GM13976 (cell line): ENCODE results near the gene STAT5B.

Experiments used
- DNase-seq: peaks from one replicate; pipeline ENCODE4 v3.0.0; 2012; ENCODE audit warnings: low spot score
- CTCF ChIP-seq: IDR thresholded peaks from 2 replicates; pipeline ENCODE4 v1.5.1; 2012; ENCODE audit warnings: borderline replicate concordance, mild to moderate bottlenecking; ENCODE audit not compliant: insufficient read depth; ENCODE audit errors: extremely low read depth, missing control alignments, control extremely low read depth
- in situ Hi-C: fragments of 300-500 bp; cut with MboI; formaldehyde crosslinking; loops from one replicate; pipeline ENCODE4 v1.12.0; 2022; ENCODE audit warnings: low sequenced_read_pairs, mixed read lengths, inconsistent platforms; ENCODE audit not compliant: unreplicated experiment

STAT5B gene

DNA sequence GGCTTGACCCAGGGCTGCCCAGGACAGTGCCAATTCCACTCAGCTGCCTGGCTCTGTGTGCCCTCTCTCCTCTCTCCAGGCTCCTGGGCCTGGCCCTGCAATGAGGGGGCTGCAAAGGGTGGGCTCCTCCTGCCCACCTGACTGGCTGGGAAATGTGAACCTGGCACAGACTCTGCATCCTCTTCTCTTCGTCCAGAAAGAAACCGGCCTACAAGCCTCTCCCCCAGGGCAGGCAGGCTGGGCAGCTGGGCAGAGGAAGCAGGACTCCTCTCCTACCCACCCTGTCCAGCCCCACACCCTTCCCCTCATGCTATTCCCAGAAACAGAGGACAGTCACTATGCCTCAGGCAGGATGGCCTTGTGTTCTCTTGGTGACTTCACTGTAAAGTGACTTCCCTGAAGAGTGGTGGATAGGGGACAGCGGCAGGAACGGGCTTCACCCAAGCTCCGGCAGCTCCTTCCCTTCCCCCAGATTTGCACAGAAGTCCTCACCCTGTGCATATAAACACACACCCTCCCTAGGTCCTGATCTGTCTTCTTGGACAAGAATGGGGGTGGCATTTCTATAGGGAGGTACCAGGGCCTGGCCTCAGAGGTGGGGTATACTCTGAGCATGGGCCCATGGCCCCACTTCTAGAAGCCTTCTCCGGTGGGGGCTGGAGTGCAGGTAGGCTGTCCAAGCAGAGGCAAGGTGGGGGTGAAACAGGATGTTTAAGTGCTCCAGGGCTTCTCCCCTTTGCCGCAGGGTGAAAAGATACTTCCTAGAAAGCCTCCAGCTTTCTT, 7.2 kb upstream of the STAT5B start:
- DNase-seq: no peak
- TF ChIP-seq CTCF: no peak
- in situ Hi-C loops: no loop called here

- DNase-seq: no peak
- TF ChIP-seq CTCF: no peak
- in situ Hi-C loops: no loop called here
Measured at GRCh38 chr17:42282478-42283080, 6.4 kb upstream of the STAT5B start.

- DNase-seq: no peak
Measured at GRCh38 chr17:42281571-42282096, 5.4 kb upstream of the STAT5B start.

DNA sequence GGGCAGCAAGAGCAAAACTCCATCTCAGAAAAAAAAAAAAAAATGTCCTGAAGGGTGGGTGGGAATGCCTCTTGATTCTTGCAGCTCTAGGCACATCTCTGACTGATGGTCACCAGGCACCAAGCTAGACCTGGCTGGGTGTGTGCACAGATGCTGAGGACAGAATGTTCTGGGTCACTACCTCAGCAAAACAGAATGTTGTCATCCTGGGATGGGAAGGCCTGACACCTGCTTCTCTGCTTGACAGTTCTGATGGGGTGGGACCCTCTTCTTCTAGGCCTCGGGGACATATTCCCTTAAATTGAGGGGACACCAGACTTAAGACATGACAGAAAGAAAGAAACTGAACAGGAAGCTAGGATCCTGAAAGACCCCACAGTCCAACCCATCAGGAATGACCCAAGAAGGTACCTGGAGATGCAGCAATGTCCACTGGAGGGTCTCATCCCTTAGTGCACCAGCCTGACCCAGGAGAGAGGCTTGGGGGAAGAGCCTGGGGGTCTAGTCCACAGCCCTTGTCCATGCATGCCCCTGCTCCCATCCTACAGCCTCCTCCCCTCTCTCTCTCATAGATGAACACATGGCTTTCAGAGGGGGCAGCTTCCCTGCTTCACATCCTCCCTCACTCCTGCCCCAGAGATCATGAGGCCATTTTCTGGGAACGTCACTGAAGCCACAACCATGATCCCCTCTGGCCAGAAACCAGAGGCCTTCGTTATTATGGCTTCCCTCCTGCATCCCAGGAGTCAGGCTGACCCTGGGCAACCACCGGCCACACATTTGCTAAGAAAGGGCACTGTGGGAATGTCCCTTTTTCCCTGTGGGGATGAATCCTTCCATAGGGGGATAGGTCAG, 3.8 kb upstream of the STAT5B start:
- in situ Hi-C loops: no loop called here
- DNase-seq: no peak
- no peak for TF ChIP-seq CTCF

More at GRCh38 chr17:42281571-42282096, 5.4 kb upstream of the STAT5B start:
- TF ChIP-seq CTCF: no peak
- in situ Hi-C loops: no loop called here

DNA sequence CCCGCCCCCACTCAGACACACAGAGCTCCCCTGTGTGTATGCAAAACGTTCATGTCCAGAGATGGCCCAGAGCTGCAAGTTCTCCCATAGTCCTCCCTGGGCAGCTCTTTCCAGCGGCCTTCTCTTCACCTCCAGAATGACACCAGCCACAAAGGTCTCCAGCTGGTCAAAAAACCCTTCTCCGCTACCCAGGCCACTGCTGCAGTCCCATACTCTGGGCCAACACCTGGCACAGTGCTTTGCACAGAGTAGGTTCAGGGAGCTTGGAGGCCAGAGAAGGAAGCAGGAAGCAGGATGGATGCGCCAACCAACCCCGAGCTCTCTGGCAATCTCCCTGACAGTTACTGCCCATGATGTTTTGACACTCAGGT, 1.1 kb upstream of the STAT5B start:
- in situ Hi-C loops: no loop called here
- TF ChIP-seq CTCF: no peak
- DNase-seq: no peak

DNA sequence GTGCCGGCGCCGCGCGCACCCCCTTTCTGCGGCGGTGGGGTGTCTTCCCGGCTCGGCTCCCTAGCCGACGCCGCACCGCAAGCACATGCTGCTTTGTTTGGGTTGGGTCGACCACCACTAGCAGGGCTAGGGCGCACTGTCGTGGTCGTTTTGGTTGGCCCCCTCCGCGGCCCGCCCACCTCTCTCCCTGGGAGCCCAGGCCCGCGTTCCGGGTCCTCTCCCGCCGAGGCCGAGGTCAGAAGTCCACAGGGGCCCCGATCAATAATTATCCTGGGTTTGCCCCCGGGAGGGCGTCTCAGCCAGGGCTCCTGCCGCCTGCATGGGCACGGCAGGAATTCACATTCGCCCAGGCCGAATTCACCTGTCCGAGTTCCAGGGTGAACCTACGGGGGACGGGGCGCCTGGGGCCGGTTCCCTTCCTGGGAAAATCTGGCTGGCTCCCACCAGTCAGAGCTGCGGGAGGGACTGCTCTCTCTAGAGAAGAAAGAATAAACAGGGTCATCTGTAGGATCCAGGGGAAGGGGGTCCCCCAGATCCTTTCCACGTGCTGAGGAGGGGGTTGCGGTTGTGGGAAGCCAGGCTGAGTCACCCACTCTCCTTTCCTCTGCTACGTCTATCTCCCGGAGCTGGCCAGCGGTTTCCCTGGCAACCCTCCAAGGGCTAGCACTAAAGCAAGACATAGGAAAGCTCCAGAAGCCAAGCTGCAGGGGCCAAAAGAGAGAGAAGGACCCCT, 584 bp upstream of the STAT5B start:
- no peak for DNase-seq
- in situ Hi-C loops: no loop called here

More for the DNA sequence above, 584 bp upstream of the STAT5B start:
- no peak for TF ChIP-seq CTCF
